ENCODE data around the gene GLS. TPM values are rescaled to one million over a fixed set of nuclear protein-coding genes. Genes with fewer than 3 reads are reported as not detected.

The GLS gene
- total and polyA plus RNA-seq, 9 of the 15 experiments (the other 6 are each of a cell fraction or from before 2014, with no cell fraction given) = 13.7 to 77.5 (median 48.2) TPM

GRCh38 chr2:191010887-191011885 lies 130.6 kb downstream of the GLS start:
- FAIRE-seq = no peak
- no peak overlapping the region for H3K4me2 ChIP-seq (ENCODE audit: insufficient read depth, low read length)
- no peaks in the 10 kb centered on the region for H3K9me1 ChIP-seq (ENCODE audit: control insufficient read depth, insufficient read depth, low read length)
- no peaks in the 10 kb centered on the region for H4K20me1 ChIP-seq (replicated peaks; ENCODE audit: control insufficient read depth, insufficient read depth, low read length)
- no peaks in the 10 kb centered on the region for H3K9me3 ChIP-seq (replicated peaks; ENCODE audit: control insufficient read depth, insufficient read depth, low read depth, low read length)
- intact Hi-C loops (cut with micrococcal nuclease) (no loop called here), in situ Hi-C loops (cut with MboI) (no loop called here)
- peaks cover 24% of the 10 kb centered on the region for H3K79me2 ChIP-seq (ENCODE audit: control insufficient read depth, insufficient read depth, low read length)
- no peak overlapping the region for H3K4me3 ChIP-seq
- peaks cover 5 to 8% of the 10 kb centered on the region in 2 experiments; a peak in 3 of 5 replicates for H3K4me1 ChIP-seq (replicated peaks in 1 of 2; ENCODE audit: control insufficient read depth in 2 of 2, insufficient read depth in 2 of 2, low read length in 2 of 2)
- H3K27me3 ChIP-seq (ENCODE audit: control insufficient read depth in 2 of 2, insufficient read depth in 2 of 2, low read length in 2 of 2) = no peaks in the 10 kb centered on the region
- TF ChIP-seq PCBP2 (IDR thresholded peaks at IDR 0.05; ENCODE audit: low read depth, low read length, poor library complexity, severe bottlenecking) = no peak
- TF ChIP-seq NR1H2 (CRISPR knock-in tag; IDR thresholded peaks at IDR 0.05) = no peak
- TF ChIP-seq E2F1 (CRISPR knock-in tag; IDR thresholded peaks at IDR 0.05) = no peak
- TF ChIP-seq ETV5 (CRISPR knock-in tag; IDR thresholded peaks at IDR 0.05; ENCODE audit: low read depth) = no peak
- no peak for TF ChIP-seq SAP30 (IDR thresholded peaks at IDR 0.05; ENCODE audit: borderline replicate concordance, insufficient read depth, low read depth, low read length, poor library complexity, severe bottlenecking)
- no peak for TF ChIP-seq NUFIP1 (IDR thresholded peaks at IDR 0.05; ENCODE audit: partially characterized antibody)
- no peak for TF ChIP-seq ZC3H8 (IDR thresholded peaks at IDR 0.05)
- no peak for TF ChIP-seq MEF2A (IDR thresholded peaks at IDR 0.05; ENCODE audit: control insufficient read depth, low read depth, low read length)
- TF ChIP-seq ZNF79 (CRISPR knock-in tag; IDR thresholded peaks at IDR 0.05; ENCODE audit: low read depth) = no peak
- TF ChIP-seq RFX5 (IDR thresholded peaks at IDR 0.05; ENCODE audit: low read depth, low read length) = no peak
- 91% methylated on average over 14 of the region's 14 CpGs for WGBS (ENCODE audit: insufficient coverage, low coverage, missing lambda C conversion rate)
- no peak overlapping the region for H2AFZ ChIP-seq (ENCODE audit: low read depth, low read length)
- POLR2A ChIA-PET = no interaction called here
- peaks cover 59% of the 10 kb centered on the region for H3K36me3 ChIP-seq (ENCODE audit: control insufficient read depth, insufficient read depth, low read length)
- DNase-seq (ENCODE audit: extremely low read depth in 1 of 4, low spot score in 3 of 4) = no peak
- no peak overlapping the region for H3K9ac ChIP-seq (ENCODE audit: insufficient read depth in 1 of 2, low read depth in 2 of 2, low read length in 2 of 2)
- CTCF ChIA-PET (ENCODE audit: low intra/inter-chr PET ratio) = no interaction called here
- H3K27ac ChIP-seq (ENCODE audit: extremely low read depth, low read depth, low read length) = no peak overlapping the region
- BruUV-seq (replicated peaks) = no TSS peak
- ATAC-seq = no peak

Measured in K562 (cell line).